Ascending aorta (tissue), 2 donors: Measurements from ENCODE around the gene TCP11L2. TPM values are rescaled to one million over a fixed set of nuclear protein-coding genes. Genes with fewer than 3 reads are reported as not detected.

Source experiments
- DNase-seq, 2 donors: peaks; one replicate each; pipeline ENCODE4 v3.0.0-alpha.2; 2019; ENCODE audit warnings: low spot score in 2 of 2
- H3K27ac ChIP-seq, 2 donors: fragments of 200-600 bp; sonication (generic); one replicate each; pipeline ENCODE4 v1.5.1; 2016 to 2017; ENCODE audit warnings: mild to moderate bottlenecking in 1 of 2
- H3K27me3 ChIP-seq: fragments of 200-600 bp; sonication (generic); one replicate; pipeline ENCODE4 v1.5.1; 2017
- H3K36me3 ChIP-seq, 2 donors: fragments of 200-600 bp; sonication (generic); one replicate each; pipeline ENCODE4 v1.5.1; 2016
- H3K4me1 ChIP-seq, 2 donors: fragments of 200-600 bp; sonication (generic); one replicate each; pipeline ENCODE4 v1.5.1; 2016 to 2017; ENCODE audit warnings: mild to moderate bottlenecking in 1 of 2
- H3K4me3 ChIP-seq, 2 donors: fragments of 200-600 bp; sonication (generic); one replicate each; pipeline ENCODE4 v1.5.1; 2016 to 2017; ENCODE audit warnings: mild to moderate bottlenecking in 1 of 2
- H3K9me3 ChIP-seq, 2 donors: fragments of 200-600 bp; sonication (generic); one replicate each; pipeline ENCODE4 v1.5.1; 2016
- intact Hi-C: fragments of 100-400 bp; cut with DNase I; formaldehyde crosslinking; loops from one replicate; pipeline ENCODE4 v1.15.1; 2023
- total RNA-seq: library from RNA; depleted of rRNA; stranded (reverse); fragments of >200 nt; gene quantifications from one replicate; pipeline ENCODE4 v1.1.0, GENCODE V29; 2016
- TF ChIP-seq, protein P1 (sequence below), 3 experiments: fragments of 200-600 bp in 2 of 3; fragments of 450-650 bp in 1 of 3; sonication (generic) in 2 of 3; IDR thresholded peaks; one replicate each; pipeline ENCODE4 v1.5.1; 2016 to 2019; ENCODE audit warnings: antibody characterized with exemption in 3 of 3, mild to moderate bottlenecking in 1 of 3, moderate library complexity in 1 of 3

TCP11L2 gene
- total RNA-seq, 1 donor from 2014 or later = 16.0 TPM

DNA sequence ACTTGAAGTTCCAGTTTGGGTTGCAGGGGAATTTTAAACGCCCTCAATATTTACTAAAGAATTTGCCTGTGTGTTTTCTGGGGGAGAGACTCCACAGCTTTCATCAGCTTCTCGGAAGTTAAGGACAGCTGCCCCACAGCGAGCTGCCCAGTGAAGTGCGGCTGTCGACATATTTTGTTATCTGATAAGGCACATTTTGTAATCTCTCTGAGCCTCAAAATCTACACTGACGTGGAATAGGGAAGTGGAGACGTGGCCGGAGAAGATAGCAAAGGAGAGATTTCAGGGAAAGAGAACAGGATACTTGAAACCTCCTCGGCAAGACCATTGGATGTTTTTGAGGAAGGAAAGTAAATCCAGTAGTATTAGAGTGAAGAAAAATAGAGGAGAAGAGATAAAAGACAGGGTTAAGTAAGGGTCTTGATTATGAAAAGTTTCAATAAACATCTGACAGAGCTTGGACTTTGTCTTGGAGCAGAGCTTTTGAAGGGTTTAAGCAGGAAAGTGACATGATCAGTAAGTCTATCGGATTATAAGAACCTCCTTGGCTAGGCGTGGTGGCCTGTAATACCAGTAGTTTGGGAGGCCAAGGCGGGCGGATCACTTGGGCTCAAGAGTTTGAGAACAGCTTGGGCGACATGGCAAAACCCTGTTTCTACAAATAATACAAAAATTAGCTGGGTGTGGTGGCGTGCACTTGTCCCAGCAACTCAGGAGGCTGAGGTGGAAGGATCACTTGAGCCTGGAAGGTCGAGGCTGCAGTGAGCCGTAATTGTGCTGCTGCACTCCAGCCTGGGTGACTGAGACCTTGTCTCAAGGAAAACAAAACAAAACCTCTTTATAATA lies 56.1 kb downstream of the TCP11L2 start:
- Histone ChIP-seq H3K4me1 (peaks cover 11 to 12% of the 10 kb centered on the region in 2 donors), H3K36me3 (no peaks in the 10 kb centered on the region), H3K27ac (peak overlapping the region; percentile 84 to 90), H3K4me3 (peak overlapping the region; percentile 70 to 83), H3K27me3 (no peaks in the 10 kb centered on the region), H3K9me3 (no peaks in the 10 kb centered on the region)
- intact Hi-C loops = loop anchor here (1.0 to 5.0 kb wide), 4 partner anchors 111 to 734 kb away; partner anchors contain the start of genes CKAP4, CRY1, RIC8B and TMEM263
- TF ChIP-seq, protein P1, sequence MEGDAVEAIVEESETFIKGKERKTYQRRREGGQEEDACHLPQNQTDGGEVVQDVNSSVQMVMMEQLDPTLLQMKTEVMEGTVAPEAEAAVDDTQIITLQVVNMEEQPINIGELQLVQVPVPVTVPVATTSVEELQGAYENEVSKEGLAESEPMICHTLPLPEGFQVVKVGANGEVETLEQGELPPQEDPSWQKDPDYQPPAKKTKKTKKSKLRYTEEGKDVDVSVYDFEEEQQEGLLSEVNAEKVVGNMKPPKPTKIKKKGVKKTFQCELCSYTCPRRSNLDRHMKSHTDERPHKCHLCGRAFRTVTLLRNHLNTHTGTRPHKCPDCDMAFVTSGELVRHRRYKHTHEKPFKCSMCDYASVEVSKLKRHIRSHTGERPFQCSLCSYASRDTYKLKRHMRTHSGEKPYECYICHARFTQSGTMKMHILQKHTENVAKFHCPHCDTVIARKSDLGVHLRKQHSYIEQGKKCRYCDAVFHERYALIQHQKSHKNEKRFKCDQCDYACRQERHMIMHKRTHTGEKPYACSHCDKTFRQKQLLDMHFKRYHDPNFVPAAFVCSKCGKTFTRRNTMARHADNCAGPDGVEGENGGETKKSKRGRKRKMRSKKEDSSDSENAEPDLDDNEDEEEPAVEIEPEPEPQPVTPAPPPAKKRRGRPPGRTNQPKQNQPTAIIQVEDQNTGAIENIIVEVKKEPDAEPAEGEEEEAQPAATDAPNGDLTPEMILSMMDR (IDR thresholded peaks at IDR 0.05) = no peak
- peak in 1 of 2 donors; percentile 71 for DNase-seq

DNA sequence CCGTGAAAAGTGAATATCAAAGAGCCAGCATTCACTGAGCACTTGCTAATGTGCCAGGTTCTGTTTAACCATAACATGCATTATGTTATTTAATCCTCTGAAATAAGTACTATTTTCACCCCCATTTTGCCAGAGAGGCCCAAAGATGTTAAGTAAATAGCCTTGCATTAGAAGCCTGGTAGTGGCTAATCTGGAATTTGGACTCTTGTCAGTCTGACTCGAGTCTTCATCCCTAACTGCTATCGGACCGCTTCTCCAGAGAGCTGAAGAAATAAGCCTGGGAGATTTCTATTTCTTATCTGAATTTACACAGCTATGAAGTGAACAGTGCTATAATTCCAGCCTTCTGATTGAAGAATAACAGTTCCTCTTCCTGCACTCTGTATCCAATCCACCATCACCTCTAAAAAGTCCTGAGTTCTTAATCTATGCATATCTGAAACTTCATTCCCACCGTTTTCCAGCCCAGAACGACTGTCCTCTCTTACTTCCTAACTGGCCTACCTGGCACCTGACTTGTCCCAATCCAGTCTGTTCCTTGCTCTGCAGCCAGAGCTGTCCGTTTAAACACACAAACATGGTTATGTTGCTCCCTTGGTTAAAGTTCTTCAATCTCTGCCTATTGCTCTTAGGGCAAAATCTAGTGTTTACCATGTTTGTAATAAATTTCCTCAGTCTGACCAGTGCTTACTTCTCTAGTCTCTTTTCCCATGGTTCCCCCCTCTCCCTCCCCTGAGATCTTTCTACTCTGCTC lies 57.3 kb downstream of the TCP11L2 start:
- H3K36me3 ChIP-seq = no peaks in the 10 kb centered on the region
- H3K27ac ChIP-seq = no peak overlapping the region
- intact Hi-C loops = loop anchor here (2.0 to 5.0 kb wide), 3 partner anchors 113 to 733 kb away; partner anchors contain the start of genes CKAP4, CRY1 and RIC8B

DNA sequence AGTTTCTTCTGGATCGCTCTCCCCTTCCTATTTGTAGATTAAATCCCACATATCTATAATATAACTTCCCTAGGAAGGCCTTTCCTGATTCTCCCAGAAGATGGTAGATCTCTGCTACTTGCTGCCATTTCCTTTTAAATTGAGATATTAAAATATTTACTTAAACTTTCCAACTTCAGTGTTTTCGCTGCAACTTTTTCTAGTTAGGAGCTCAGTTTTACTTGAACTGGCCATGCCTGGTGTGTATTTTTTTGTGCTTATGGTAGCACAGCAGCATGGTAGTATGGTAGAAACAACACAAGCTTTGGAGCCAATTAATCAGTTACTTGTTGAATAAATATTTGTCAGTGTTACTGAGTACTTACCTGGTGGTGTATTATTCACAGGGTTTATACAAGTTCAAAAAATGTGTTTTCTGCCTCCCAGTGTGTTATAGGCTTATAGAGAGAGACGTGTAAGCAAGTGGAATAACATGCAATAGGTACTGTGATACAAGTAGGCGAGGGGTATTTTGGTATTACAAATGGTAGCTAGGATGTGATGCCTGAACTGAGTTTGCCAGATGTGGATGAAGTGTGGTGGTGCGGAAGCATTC lies 58.0 kb downstream of the TCP11L2 start:
- no peak overlapping the region for H3K4me3 ChIP-seq
- no peaks in the 10 kb centered on the region for H3K27me3 ChIP-seq
- no peaks in the 10 kb centered on the region for H3K36me3 ChIP-seq
- intact Hi-C loops = no loop called here
- H3K9me3 ChIP-seq = no peaks in the 10 kb centered on the region
- peaks cover 11 to 12% of the 10 kb centered on the region in 2 donors for H3K4me1 ChIP-seq
- no peak overlapping the region for H3K27ac ChIP-seq
- DNase-seq = no peak
- TF ChIP-seq, protein P1 (IDR thresholded peaks at IDR 0.05) = no peak

More for the DNA sequence above, 57.3 kb downstream of the TCP11L2 start:
- TF ChIP-seq, protein P1 (IDR thresholded peaks at IDR 0.05) = no peak
- Histone ChIP-seq H3K9me3 (no peaks in the 10 kb centered on the region), H3K4me3 (no peak overlapping the region), H3K4me1 (peaks cover 11 to 12% of the 10 kb centered on the region in 2 donors), H3K27me3 (no peaks in the 10 kb centered on the region)
- no peak for DNase-seq

DNA sequence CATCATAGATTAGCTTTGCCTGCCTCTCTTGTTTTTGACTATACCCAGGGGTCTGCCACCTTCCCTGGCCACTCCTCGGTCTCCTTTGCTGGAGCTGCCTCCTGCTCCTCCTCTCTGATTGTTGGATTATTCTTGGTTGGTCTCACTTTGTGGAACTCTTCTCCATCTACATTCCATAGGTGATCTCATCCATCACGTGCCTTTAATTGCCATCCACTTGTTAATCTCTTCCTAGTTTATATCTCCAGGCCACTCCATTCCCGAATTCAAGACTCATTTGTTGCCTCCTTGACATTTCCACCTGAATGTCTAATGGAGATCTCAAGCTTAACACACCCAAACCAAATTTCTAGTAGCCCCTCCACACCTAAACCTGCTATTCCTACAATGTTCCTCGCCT lies 60.4 kb downstream of the TCP11L2 start:
- TF ChIP-seq, protein P1 (IDR thresholded peaks at IDR 0.05) = no peak
- DNase-seq = no peak
- H3K4me3 ChIP-seq = no peak overlapping the region
- H3K9me3 ChIP-seq = no peaks in the 10 kb centered on the region
- H3K36me3 ChIP-seq = peaks cover 0 to 5% of the 10 kb centered on the region in 2 donors
- H3K4me1 ChIP-seq = peaks cover 8% of the 10 kb centered on the region in 2 donors
- intact Hi-C loops = no loop called here
- no peaks in the 10 kb centered on the region for H3K27me3 ChIP-seq
- no peak overlapping the region for H3K27ac ChIP-seq

DNA sequence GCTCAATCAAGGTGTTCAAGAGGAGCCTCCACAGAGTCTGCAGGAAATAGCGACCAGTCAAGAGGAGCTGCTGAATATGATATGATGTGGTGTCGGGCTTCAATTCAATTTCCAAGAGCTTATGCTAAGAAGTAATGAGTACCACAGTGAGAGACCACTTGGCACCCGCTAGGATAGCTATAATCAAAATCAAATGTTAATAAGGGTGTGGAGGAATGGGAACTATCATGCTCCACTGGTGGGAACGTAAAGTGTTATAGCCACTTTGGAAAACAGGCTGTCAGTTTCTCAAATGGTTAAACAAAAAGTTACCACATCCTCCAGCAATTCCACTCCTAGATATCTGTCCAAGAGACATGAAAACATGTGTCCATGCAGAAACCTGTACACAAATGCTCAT lies 61.7 kb downstream of the TCP11L2 start:
- intact Hi-C loops = no loop called here
- Histone ChIP-seq H3K27ac (no peak overlapping the region), H3K4me1 (no peaks in the 10 kb centered on the region), H3K27me3 (no peaks in the 10 kb centered on the region), H3K36me3 (peaks cover under 1 to 7% of the 10 kb centered on the region in 2 donors), H3K4me3 (no peak overlapping the region), H3K9me3 (no peaks in the 10 kb centered on the region)
- TF ChIP-seq, protein P1 (IDR thresholded peaks at IDR 0.05) = no peak
- DNase-seq = no peak
